Osteoblast (primary cell): ENCODE data around the gene PPP1R9A. TPM values are rescaled to one million over a fixed set of nuclear protein-coding genes. Genes with fewer than 3 reads are reported as not detected.

Experiments used
- DNase-seq: peaks from one replicate; pipeline ENCODE4 v3.0.0; 2011; ENCODE audit warnings: low spot score, mixed read lengths; ENCODE audit not compliant: insufficient read length; ENCODE audit errors: missing footprints
- H2AFZ ChIP-seq: 2 replicates; pipeline ENCODE4 v1.6.0; 2011; ENCODE audit warnings: mild to moderate bottlenecking, low read length
- H3K27ac ChIP-seq: 2 replicates; pipeline ENCODE4 v1.5.1; 2011; ENCODE audit warnings: mild to moderate bottlenecking, low read depth, low read length, moderate library complexity
- H3K27me3 ChIP-seq: 2 replicates; pipeline ENCODE4 v1.6.0; 2012; ENCODE audit warnings: mild to moderate bottlenecking, control low read depth, inconsistent platforms, low read length, moderate library complexity; ENCODE audit not compliant: insufficient read depth
- H3K36me3 ChIP-seq: 2 replicates; pipeline ENCODE4 v1.5.1; 2011; ENCODE audit warnings: mild to moderate bottlenecking, low read length, control low read depth, moderate library complexity; ENCODE audit not compliant: insufficient read depth
- H3K4me1 ChIP-seq: 2 replicates; pipeline ENCODE4 v1.5.1; 2011; ENCODE audit warnings: mild to moderate bottlenecking, low read length, control low read depth, moderate library complexity; ENCODE audit not compliant: insufficient read depth
- H3K4me2 ChIP-seq: 2 replicates; pipeline ENCODE4 v1.6.0; 2011; ENCODE audit warnings: mild to moderate bottlenecking, low read length; ENCODE audit not compliant: insufficient read depth
- H3K4me3 ChIP-seq: fragments of 200-600 bp; sonication (generic); 3 replicates; pipeline ENCODE4 v1.5.1; 2012; ENCODE audit warnings: mild to moderate bottlenecking, low read length, inconsistent platforms; ENCODE audit not compliant: insufficient read depth
- H3K79me2 ChIP-seq: 2 replicates; pipeline ENCODE4 v1.6.0; 2012; ENCODE audit warnings: mild to moderate bottlenecking, low read length, control low read depth, inconsistent platforms; ENCODE audit not compliant: insufficient read depth
- H3K9me3 ChIP-seq: 2 replicates; pipeline ENCODE4 v1.5.1; 2011; ENCODE audit warnings: low read depth, low read length, control low read depth
- H4K20me1 ChIP-seq: 2 replicates; pipeline ENCODE4 v1.6.0; 2012; ENCODE audit warnings: mild to moderate bottlenecking, low read length, control low read depth; ENCODE audit not compliant: insufficient read depth
- total RNA-seq: library from RNA; depleted of rRNA; stranded (reverse); fragments of >200 nt; gene quantifications from 2 replicates; pipeline ENCODE4 v1.2.3, GENCODE V29; 2012
- TF ChIP-seq, protein P1 (sequence below): IDR thresholded peaks from 2 replicates; pipeline ENCODE4 v1.5.1; 2011; ENCODE audit warnings: mild to moderate bottlenecking, low read depth, low read length, moderate library complexity; ENCODE audit errors: extremely low read depth

PPP1R9A gene
- total RNA-seq, 1 donor: under 0.01 TPM

GRCh38 chr7:95066737-95067530 is 159.5 kb downstream of the PPP1R9A start:
- no peaks in the 10 kb centered on the region for H3K27me3 ChIP-seq
- H3K4me3 ChIP-seq: no peak overlapping the region
- H3K27ac ChIP-seq: no peak overlapping the region
- H3K9me3 ChIP-seq: no peaks in the 10 kb centered on the region
- H4K20me1 ChIP-seq: no peaks in the 10 kb centered on the region
- DNase-seq: no peak
- TF ChIP-seq, protein P1, sequence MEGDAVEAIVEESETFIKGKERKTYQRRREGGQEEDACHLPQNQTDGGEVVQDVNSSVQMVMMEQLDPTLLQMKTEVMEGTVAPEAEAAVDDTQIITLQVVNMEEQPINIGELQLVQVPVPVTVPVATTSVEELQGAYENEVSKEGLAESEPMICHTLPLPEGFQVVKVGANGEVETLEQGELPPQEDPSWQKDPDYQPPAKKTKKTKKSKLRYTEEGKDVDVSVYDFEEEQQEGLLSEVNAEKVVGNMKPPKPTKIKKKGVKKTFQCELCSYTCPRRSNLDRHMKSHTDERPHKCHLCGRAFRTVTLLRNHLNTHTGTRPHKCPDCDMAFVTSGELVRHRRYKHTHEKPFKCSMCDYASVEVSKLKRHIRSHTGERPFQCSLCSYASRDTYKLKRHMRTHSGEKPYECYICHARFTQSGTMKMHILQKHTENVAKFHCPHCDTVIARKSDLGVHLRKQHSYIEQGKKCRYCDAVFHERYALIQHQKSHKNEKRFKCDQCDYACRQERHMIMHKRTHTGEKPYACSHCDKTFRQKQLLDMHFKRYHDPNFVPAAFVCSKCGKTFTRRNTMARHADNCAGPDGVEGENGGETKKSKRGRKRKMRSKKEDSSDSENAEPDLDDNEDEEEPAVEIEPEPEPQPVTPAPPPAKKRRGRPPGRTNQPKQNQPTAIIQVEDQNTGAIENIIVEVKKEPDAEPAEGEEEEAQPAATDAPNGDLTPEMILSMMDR: no peak
- no peak overlapping the region for H3K4me2 ChIP-seq
- no peaks in the 10 kb centered on the region for H3K36me3 ChIP-seq
- no peak overlapping the region for H2AFZ ChIP-seq
- H3K4me1 ChIP-seq: no peaks in the 10 kb centered on the region
- H3K79me2 ChIP-seq: no peaks in the 10 kb centered on the region

DNA sequence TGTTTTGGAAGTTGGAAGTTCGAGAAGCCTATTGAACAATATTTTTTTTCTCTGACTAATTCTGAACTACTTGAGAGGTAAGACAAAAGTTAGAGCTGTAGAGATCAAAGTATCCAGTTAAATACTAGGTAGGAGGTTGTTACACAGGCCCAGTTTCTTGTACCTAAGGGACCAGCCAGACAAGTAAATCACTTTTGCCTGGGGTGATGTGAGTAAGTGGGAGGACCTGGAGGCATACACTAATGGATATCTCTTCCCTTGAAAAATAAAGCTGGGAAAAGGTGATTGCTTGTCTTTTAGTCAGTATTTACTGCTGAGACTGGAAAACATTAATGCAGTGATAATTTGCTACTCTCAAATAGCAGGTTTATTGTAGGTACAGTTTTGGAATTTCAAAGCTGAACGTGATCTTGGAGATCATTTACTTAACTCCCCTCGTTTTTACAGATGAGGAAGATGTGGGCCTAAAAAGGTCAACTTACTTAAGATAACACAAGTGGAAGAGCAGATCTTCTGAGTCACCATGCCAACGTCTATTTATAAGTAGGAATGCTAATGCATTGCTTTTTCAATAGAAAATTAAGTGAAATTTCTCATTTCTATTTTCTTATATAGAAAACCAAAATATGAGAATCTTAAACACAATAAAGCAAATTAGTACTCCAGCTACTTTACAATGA is 181.3 kb downstream of the PPP1R9A start:
- Histone ChIP-seq H3K4me3 (no peak overlapping the region), H3K4me1 (no peaks in the 10 kb centered on the region), H3K9me3 (no peaks in the 10 kb centered on the region), H4K20me1 (no peaks in the 10 kb centered on the region), H2AFZ (no peak overlapping the region), H3K27ac (no peak overlapping the region), H3K79me2 (no peaks in the 10 kb centered on the region), H3K36me3 (no peaks in the 10 kb centered on the region), H3K27me3 (no peaks in the 10 kb centered on the region), H3K4me2 (no peak overlapping the region)
- DNase-seq: no peak
- TF ChIP-seq, protein P1: no peak

DNA sequence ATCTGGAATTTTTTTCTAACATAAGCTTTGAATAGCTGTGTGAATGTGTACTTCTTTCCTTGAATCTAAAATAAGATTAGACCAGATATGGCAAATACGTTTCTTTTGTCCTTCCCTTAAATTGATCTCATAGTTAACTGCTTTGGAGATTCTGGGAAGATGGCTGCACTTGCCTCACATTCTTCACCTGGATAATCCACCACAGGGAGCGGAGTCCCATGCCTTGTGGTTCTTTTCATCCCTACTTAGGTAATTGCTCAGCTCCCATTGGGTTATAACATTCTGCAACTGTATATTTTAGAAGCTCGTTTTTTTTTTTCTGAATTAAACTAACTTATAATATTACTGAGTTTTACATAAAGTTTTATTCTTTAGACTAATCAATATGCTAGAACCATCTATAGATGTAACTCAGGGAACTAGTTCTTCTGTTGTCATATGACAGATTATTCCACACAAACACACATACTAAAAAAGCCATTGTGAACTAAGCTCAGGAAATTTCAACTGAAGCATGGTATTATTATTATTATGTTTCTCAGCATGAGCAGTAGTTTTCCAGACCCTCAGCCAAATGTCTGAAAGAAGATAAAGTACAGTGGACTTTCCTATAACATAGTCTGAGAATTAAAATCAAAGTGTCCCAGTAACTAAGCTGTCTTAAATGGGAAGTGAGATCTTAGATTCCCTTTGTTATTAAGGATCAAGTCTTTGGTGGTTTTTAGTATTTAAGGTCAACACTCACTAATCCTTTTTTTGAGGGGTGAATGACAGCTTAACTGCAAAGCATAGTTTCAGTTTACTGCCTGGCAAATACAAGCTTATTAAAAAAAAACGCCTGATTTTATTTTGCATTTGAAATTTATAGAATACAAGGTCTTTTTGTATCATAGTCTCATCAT is 182.3 kb downstream of the PPP1R9A start:
- Histone ChIP-seq H3K36me3 (no peaks in the 10 kb centered on the region), H3K27ac (no peak overlapping the region), H4K20me1 (no peaks in the 10 kb centered on the region), H3K4me3 (no peak overlapping the region), H3K4me1 (no peaks in the 10 kb centered on the region), H3K4me2 (no peak overlapping the region), H3K79me2 (no peaks in the 10 kb centered on the region), H3K27me3 (no peaks in the 10 kb centered on the region), H3K9me3 (no peaks in the 10 kb centered on the region), H2AFZ (no peak overlapping the region)
- DNase-seq: no peak
- TF ChIP-seq, protein P1: no peak
